PC-9 (cell line): ENCODE measurements around the gene EMILIN1.

ENCODE experiments used
- CTCF ChIP-seq: fragments of 200-600 bp; sonication (generic); conservative IDR thresholded peaks from 2 replicates; pipeline ENCODE4 v1.6.1; 2017; ENCODE audit warnings: mixed run types, antibody characterized with exemption, mild to moderate bottlenecking, moderate library complexity
- EZH2 ChIP-seq: fragments of 200-600 bp; sonication (generic); IDR thresholded peaks from 2 replicates; pipeline ENCODE4 v1.8.0; 2017; ENCODE audit warnings: antibody characterized with exemption, low read depth

- TF ChIP-seq CTCF (no peak), EZH2 (no peak)
Observed at GRCh38 chr2:27117995-27118524, 39.6 kb downstream of the EMILIN1 start.
